Measurements from ENCODE around the gene KCNJ6.
"Not testable (repeated sequence)": the region's sequence is repeated elsewhere in the genome, so short reads cannot be mapped to it uniquely, and the experiment has no call there.

Gene KCNJ6

DNA sequence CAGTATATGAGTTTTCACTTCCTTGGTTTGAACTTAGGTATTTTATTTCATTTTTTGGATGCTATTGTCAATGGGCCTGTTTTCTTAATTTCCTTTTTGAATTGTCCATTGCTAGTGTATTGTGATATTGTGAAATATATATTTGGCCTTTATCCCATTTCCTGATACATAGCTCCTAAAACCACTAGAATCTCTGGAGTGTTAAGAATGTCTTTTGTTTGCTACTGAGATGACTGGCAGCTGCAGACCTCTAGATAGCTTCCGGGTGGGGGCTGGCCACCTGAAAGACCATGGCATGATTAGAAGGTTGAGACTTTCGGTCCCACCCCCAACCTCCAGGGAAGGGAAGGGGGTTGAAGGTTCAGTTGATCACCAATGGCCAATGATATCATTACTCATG, 245.4 kb downstream of the KCNJ6 start:
- TF ChIP-seq, protein P1, sequence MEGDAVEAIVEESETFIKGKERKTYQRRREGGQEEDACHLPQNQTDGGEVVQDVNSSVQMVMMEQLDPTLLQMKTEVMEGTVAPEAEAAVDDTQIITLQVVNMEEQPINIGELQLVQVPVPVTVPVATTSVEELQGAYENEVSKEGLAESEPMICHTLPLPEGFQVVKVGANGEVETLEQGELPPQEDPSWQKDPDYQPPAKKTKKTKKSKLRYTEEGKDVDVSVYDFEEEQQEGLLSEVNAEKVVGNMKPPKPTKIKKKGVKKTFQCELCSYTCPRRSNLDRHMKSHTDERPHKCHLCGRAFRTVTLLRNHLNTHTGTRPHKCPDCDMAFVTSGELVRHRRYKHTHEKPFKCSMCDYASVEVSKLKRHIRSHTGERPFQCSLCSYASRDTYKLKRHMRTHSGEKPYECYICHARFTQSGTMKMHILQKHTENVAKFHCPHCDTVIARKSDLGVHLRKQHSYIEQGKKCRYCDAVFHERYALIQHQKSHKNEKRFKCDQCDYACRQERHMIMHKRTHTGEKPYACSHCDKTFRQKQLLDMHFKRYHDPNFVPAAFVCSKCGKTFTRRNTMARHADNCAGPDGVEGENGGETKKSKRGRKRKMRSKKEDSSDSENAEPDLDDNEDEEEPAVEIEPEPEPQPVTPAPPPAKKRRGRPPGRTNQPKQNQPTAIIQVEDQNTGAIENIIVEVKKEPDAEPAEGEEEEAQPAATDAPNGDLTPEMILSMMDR (conservative IDR thresholded peaks at IDR 0.05; ENCODE audit: low read depth, low read length) = no peak
- H3K4me3 ChIP-seq (ENCODE audit: low read depth, low read length) = no peak overlapping the region
- DNase-seq (ENCODE audit: low read depth) = peak; percentile 72

GRCh38 chr21:37669249-37669648, 247.0 kb downstream of the KCNJ6 start:
- no peak overlapping the region for H3K4me3 ChIP-seq (ENCODE audit: low read depth, low read length)
- TF ChIP-seq, protein P1 (conservative IDR thresholded peaks at IDR 0.05; ENCODE audit: low read depth, low read length) = no peak
- no peak for DNase-seq (ENCODE audit: low read depth)

DNA sequence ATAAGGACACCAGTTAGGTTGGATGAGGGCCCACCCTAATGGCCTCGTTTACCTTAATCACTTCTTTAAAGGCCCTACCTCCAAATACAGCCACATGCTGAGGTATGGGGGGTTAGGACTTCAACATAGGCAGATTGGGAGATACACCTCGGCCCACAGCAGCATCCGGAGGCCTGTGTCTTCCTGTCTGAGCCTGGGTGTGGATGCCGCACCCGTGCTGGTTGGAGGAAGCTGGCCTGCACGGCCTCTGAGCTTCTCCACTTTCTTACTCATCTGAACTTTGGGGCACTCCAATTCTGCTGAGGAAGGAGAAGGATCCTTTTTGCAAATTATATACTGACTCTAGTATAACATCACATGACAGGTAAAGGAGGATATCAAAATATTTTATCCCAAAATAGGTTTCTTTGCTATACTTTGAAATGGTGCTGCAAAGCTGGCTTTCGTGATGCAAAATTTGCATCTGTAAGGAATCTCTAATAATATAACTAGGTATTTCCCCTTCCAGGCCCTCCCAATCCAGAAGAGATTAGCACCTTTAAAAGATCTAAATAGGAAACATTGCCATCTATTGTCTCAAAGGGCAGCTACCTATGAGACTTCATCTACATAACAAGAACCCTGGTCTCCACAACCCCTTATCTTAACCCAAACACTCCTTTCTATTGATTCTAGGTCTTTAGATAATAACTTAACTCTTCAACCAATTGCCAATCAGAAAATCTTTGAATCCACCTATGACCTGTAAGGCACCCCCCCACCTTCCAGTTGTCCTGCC, 247.6 kb downstream of the KCNJ6 start:
- H3K4me3 ChIP-seq (ENCODE audit: low read depth, low read length) = no peak overlapping the region
- no peak for DNase-seq (ENCODE audit: low read depth)
- TF ChIP-seq, protein P1 (conservative IDR thresholded peaks at IDR 0.05; ENCODE audit: low read depth, low read length) = no peak

- no peak for DNase-seq (ENCODE audit: low read depth)
- H3K4me3 ChIP-seq (ENCODE audit: low read depth, low read length) = no peak overlapping the region
- TF ChIP-seq, protein P1 (conservative IDR thresholded peaks at IDR 0.05; ENCODE audit: low read depth, low read length) = no peak
Observed at GRCh38 chr21:37667380-37667779, 248.9 kb downstream of the KCNJ6 start.

- H3K4me3 ChIP-seq (ENCODE audit: low read depth, low read length) = no peak overlapping the region
- no peak for DNase-seq (ENCODE audit: low read depth)
- TF ChIP-seq, protein P1 (conservative IDR thresholded peaks at IDR 0.05; ENCODE audit: low read depth, low read length) = no peak
Observed at GRCh38 chr21:37665230-37666024, 250.8 kb downstream of the KCNJ6 start.

DNA sequence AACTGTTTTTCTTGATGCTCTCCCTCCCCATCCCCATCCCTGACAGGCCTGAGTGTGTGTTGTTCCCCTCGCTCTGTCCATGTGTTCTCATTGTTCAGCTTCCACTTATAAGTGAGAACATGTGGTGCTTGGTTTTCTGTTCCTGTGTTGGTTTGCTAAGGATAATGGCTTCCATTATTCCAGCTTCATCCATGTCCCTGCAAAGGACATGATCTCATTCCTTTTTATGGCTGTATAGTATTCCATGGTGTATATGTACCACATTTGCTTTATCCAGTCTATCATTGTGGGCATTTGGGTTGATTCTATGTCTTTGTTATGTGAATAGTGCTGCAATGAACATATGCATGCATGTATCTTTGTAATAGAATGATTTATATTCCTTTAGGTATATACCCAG, 254.0 kb downstream of the KCNJ6 start:
- not testable (repeated sequence) for DNase-seq (ENCODE audit: low read depth); H3K4me3 ChIP-seq (ENCODE audit: low read depth, low read length)

DNA sequence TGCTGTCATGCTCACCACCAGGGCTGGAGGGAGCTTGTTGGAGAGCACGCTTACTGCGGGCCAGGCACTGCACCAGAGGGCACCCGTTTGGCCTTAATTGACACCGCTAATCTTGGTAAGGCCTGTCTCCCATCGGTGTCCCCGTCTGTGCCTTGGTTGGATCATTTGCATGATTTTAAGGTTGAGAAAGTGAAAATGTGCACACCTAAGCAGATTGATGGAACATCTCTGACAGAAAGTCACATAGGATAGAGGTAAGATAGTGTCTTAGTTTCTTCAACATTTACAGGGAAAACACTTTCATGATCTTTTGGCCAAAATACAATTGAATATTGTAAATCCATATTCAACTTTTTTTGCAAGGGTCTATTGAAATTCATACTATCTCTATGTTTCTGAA, 255.5 kb downstream of the KCNJ6 start:
- TF ChIP-seq, protein P1 (conservative IDR thresholded peaks at IDR 0.05; ENCODE audit: low read depth, low read length) = no peak
- no peak overlapping the region for H3K4me3 ChIP-seq (ENCODE audit: low read depth, low read length)
- no peak for DNase-seq (ENCODE audit: low read depth)
